ENCODE measurements around the gene RCBTB1.
"Not testable (repeated sequence)": the region's sequence is repeated elsewhere in the genome, so short reads cannot be mapped to it uniquely, and the experiment has no call there.

- not testable (repeated sequence) for TF ChIP-seq CTCF, POLR2A, EP300 (IDR thresholded peaks at IDR 0.05)
Observed at GRCh38 chr13:49602615-49603014, 17.3 kb upstream of the RCBTB1 start.
